LNCAP (cell line): ENCODE data around the gene CPNE5.

Source experiments
- TF ChIP-seq, protein P1 (sequence below): fragments of 450-650 bp; IDR thresholded peaks from 2 replicates; pipeline ENCODE4 v1.5.1; 2017; ENCODE audit warnings: mild to moderate bottlenecking

The CPNE5 gene

DNA sequence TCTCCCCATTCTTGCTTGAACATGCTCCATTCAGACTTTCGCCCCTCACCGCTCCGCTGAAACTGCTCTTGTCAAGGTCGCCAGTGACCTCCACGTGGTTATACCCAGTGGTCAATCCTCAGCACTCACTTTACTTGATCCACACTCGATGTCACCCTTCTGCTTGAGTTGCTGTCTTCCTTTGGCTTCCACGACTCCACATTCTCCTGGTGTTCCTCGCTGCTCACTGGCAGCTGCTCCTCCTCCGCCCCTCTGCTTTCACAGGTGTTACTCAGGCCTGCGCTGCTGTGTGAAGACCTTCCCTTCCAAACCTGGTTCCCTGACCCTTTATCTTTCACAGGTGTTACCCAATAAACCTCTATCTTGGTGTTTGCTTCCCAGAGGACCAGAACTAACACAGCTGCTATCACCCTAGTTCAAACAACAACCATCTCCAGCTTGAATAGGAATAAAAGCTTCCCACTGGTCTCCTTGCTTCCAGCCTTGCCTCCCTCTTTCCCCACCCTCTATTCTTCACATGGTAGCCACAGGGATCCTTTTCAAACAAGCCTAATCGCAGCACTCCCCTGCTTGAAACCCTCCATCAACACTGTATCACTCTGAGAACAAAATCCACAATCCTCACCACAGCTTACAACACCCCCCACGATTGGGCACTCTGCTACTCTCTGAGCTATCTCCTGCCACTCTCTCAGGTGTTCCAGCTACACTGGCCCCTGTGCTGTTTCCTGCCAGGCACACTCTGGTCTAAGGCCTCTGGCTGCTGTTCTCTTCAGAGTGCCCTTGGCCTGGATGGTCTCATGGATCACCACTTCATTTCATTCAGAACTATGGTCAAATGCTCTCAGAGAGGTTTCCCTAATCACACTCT lies 24.7 kb upstream of the CPNE5 start:
- TF ChIP-seq, protein P1, sequence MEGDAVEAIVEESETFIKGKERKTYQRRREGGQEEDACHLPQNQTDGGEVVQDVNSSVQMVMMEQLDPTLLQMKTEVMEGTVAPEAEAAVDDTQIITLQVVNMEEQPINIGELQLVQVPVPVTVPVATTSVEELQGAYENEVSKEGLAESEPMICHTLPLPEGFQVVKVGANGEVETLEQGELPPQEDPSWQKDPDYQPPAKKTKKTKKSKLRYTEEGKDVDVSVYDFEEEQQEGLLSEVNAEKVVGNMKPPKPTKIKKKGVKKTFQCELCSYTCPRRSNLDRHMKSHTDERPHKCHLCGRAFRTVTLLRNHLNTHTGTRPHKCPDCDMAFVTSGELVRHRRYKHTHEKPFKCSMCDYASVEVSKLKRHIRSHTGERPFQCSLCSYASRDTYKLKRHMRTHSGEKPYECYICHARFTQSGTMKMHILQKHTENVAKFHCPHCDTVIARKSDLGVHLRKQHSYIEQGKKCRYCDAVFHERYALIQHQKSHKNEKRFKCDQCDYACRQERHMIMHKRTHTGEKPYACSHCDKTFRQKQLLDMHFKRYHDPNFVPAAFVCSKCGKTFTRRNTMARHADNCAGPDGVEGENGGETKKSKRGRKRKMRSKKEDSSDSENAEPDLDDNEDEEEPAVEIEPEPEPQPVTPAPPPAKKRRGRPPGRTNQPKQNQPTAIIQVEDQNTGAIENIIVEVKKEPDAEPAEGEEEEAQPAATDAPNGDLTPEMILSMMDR = no peak

DNA sequence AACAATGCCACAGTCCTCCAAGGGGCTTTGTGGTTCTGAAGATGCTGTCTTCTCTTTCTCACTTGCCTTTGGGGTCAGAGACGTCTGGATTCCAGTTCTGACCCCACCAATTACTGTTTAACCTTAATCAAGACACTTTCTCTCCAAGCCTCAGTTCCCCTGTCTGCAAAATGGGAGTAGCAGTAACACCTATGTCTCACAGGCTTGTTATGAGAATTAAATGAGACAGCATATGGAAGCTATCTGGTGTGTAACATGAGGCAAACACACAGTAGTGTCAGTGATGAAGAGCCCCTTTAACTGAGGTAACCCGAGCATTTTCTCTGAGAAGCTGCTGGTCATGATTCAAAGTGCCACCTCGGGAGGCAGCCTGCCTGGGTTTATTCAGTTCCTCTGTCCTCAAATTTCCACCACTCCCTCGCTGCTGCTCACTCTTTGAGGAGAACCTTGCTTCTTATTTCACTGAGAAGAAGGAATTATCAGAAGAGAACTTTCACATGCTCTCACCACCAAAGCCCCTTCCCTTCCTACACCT lies 23.7 kb upstream of the CPNE5 start:
- TF ChIP-seq, protein P1 = no peak

GRCh38 chr6:36862164-36862847 lies 23.1 kb upstream of the CPNE5 start:
- TF ChIP-seq, protein P1 = no peak

DNA sequence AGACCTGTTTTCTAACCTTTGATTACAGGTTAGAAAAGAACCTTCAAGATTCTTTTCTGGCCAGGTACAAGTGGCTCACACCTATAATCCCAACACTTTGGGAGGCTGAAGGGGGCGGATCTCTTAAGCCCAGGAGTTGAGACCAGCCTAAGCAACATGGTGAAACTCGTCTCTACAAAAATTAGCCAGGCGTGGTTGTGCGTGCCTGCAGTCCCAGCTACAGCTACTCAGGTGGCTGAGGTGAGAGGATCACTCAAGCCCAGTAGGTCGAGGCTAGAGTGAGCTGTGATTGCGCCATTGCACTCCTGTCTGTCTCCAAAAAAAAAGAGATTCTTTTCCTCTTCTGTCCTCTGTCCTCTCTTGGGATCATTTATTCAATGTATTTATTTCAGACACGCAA lies 20.9 kb upstream of the CPNE5 start:
- TF ChIP-seq, protein P1 = no peak

DNA sequence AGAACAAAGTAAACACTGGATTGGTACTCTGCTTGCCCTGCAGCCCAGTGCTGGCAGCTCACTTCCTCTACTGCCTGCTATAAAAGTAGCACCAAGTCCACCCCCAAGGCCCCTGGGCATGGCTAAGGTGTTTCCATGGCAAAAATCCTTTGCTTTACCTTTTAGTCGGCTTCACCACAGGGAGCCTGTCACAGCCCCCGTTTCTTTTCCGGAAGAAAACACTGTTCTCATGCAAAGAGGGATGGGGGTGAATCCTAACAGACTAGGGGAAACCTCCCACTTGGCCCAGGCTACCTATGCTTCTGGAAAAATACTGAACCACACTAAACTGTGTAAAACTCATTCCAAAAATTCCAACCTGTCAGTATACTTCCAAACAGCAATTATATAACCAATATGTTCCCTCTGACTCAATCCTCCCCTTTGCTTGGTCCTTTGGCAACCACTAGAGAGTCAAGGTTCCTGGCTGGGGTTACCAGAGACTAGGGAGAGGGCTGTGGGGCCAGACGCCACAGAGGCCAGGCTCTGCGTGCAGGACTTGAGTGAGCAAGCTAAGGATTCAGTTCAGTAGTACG lies 19.2 kb upstream of the CPNE5 start:
- TF ChIP-seq, protein P1 = no peak

- TF ChIP-seq, protein P1 = no peak
Measured at GRCh38 chr6:36857325-36857724, 18.1 kb upstream of the CPNE5 start.

- TF ChIP-seq, protein P1 = no peak
Measured at GRCh38 chr6:36856277-36856676, 17.0 kb upstream of the CPNE5 start.
